ENCODE data around the gene SNX33.
"Not testable (repeated sequence)": the region's sequence is repeated elsewhere in the genome, so short reads cannot be mapped to it uniquely, and the experiment has no call there.

Gene SNX33

DNA sequence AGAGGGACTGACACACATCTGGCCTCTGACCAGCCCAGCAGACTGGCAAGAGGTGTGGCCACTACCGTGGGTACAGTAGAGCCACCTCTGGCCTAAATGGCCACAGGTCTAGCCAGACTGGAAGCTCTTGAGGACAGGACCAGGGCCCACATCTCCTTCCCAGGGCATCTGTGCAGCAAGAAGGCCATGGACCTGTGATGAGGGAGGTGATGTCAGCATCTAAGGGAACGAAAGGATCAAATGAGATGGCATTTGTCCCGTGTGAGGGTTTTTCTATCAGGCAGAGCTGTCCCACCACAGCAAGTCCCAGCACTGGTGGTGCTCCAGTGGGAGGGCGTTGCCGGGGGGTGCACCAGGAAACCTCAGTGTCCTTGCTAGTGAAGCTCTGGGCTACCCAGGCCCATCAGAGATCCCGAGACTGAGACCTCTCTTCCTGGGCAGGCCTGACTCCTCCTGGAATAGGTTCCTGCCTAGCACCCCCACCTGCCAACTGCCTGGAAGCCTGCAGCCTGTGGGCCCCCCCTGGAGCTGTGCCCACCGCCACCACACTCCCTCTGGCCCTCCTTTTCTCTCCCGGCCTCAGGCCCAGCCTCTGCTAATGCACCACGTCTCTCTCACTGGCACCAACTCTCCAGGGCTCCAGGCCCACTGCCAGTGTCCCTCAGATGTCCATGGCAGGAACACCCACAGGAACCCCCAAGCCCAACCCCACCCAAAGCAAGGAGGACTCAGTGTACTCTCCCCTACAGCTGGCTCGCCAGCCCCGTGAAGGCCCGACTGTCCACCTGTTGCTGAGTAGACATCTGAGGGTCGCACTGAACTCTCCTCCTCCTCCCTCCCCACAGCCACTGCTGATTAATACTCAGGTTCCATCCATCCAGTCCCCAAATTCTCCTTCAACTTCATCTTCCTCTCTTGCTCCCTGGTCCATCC is 53.6 kb downstream of the SNX33 start:
- not testable (repeated sequence) for DNase-seq; H3K27me3 ChIP-seq (ENCODE audit: insufficient read depth, low read depth, severe bottlenecking); H3K9me3 ChIP-seq (ENCODE audit: severe bottlenecking); H3K36me3 ChIP-seq; H3K4me3 ChIP-seq (ENCODE audit: low read depth, low read length); H3K27ac ChIP-seq

DNA sequence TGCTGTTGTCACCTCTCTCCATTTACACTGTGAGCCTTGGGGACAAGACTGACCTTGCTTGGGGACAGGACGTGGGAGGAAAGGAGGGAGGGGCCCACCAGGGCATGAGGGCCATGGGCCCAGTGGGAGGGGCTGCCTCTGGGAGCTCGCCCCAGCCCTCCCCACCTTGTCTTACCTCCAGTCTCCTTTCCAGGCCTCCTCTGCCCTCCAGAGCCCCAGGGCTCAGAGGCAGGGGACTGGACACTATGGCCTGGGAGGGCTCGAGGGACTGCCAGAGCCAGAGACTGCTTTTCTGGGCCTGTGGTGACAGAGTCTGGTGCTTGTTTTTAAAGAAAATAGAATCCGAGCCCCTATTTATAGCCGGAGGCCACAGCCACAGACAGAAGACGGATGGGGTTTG is 54.7 kb downstream of the SNX33 start:
- no peak for DNase-seq
- TF ChIP-seq, protein P1, sequence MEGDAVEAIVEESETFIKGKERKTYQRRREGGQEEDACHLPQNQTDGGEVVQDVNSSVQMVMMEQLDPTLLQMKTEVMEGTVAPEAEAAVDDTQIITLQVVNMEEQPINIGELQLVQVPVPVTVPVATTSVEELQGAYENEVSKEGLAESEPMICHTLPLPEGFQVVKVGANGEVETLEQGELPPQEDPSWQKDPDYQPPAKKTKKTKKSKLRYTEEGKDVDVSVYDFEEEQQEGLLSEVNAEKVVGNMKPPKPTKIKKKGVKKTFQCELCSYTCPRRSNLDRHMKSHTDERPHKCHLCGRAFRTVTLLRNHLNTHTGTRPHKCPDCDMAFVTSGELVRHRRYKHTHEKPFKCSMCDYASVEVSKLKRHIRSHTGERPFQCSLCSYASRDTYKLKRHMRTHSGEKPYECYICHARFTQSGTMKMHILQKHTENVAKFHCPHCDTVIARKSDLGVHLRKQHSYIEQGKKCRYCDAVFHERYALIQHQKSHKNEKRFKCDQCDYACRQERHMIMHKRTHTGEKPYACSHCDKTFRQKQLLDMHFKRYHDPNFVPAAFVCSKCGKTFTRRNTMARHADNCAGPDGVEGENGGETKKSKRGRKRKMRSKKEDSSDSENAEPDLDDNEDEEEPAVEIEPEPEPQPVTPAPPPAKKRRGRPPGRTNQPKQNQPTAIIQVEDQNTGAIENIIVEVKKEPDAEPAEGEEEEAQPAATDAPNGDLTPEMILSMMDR (IDR thresholded peaks at IDR 0.05; ENCODE audit: low read depth, low read length): no peak
- Histone ChIP-seq H3K9me3 (ENCODE audit: severe bottlenecking) (no peaks in the 10 kb centered on the region), H3K4me3 (ENCODE audit: low read depth, low read length) (no peak overlapping the region), H3K27ac (no peak overlapping the region), H3K36me3 (no peaks in the 10 kb centered on the region), H3K27me3 (ENCODE audit: insufficient read depth, low read depth, severe bottlenecking) (no peaks in the 10 kb centered on the region)

DNA sequence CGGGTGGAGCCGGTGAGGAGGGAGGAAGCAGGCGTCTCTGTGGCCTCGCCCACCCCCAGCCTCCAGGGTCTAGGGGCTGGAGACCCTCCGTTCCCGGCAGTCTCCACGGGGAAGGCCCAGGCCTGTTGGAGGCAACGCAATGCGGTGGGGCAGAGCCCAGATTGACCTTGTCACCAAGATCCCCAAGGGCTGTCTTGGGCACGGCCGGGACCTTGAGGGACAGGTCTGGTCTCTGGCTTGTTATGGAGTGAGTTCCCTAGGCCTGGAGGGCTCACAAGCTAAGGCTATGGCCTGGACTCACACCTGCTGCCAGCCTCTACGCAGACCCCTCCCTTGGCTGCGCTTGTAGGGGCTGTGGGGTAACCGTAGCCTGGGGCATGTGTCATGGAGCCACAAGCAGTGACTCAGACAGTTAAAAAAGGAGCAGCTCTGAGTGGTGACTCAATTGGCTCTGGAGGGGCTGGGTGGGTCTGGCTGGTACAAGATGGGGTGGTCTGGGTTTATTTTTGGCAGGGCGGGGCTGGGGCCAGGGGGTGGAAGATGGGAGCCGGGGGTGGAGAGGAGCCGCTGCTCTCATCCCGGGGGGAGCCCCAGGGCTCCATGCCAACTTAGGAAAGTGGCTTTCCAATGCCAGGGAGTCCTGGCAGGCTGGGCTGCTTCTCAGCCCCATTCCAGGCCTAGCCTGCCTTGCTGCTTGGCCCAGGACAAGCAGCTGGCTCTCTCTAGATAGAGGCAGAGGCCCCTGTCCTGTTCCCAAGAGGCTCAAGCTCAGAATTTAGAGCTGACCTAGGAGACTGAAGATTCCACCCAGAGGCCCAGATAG is 55.9 kb downstream of the SNX33 start:
- H3K27ac ChIP-seq; DNase-seq; H3K36me3 ChIP-seq; H3K9me3 ChIP-seq (ENCODE audit: severe bottlenecking); H3K27me3 ChIP-seq (ENCODE audit: insufficient read depth, low read depth, severe bottlenecking); H3K4me3 ChIP-seq (ENCODE audit: low read depth, low read length): not testable (repeated sequence)

DNA sequence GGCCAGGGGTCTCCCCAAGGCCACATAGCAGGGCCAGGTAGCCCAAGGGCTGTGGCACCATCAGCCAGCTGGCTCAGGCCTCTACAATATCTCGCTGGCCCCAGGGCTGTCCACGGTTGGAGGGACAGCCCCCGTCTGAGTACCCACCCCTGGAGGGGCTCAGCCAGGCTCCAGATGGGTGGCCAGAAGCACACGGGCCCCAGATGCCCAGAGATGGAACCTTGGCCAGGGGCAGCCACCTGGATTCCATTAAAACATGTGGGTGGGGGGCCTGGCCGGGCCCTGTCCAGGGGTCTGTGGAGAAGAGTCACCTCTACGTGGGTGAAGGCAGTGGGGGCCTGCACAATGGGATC is 56.5 kb downstream of the SNX33 start:
- Histone ChIP-seq H3K27ac (no peak overlapping the region), H3K9me3 (ENCODE audit: severe bottlenecking) (no peaks in the 10 kb centered on the region), H3K27me3 (ENCODE audit: insufficient read depth, low read depth, severe bottlenecking) (no peaks in the 10 kb centered on the region), H3K4me3 (ENCODE audit: low read depth, low read length) (no peak overlapping the region), H3K36me3 (no peaks in the 10 kb centered on the region)
- no peak for DNase-seq
- TF ChIP-seq, protein P1 (IDR thresholded peaks at IDR 0.05; ENCODE audit: low read depth, low read length): no peak

DNA sequence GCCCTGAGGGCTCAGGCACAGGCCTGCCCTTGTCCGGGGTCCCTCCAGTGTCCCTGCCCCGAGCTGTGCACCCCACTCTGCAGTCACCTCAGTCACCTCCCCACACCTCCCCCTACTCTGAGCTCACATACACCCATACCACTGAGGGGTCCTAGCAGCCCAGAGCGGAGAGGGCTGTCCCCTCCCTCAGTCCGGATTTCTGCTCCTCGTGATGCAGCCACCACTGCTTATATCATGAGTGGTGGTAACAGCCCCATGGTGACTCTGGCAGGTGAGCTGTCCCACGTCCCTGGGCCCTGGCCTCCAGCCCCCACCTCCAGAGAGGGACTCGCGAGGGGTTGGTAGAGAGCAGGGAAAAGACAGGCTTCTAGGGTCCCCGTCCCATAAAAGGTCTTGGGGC is 56.9 kb downstream of the SNX33 start:
- TF ChIP-seq, protein P1 (IDR thresholded peaks at IDR 0.05; ENCODE audit: low read depth, low read length): no peak
- DNase-seq: no peak
- no peak overlapping the region for H3K4me3 ChIP-seq (ENCODE audit: low read depth, low read length)
- no peak overlapping the region for H3K27ac ChIP-seq
- H3K9me3 ChIP-seq (ENCODE audit: severe bottlenecking): no peaks in the 10 kb centered on the region
- no peaks in the 10 kb centered on the region for H3K27me3 ChIP-seq (ENCODE audit: insufficient read depth, low read depth, severe bottlenecking)
- no peaks in the 10 kb centered on the region for H3K36me3 ChIP-seq

DNA sequence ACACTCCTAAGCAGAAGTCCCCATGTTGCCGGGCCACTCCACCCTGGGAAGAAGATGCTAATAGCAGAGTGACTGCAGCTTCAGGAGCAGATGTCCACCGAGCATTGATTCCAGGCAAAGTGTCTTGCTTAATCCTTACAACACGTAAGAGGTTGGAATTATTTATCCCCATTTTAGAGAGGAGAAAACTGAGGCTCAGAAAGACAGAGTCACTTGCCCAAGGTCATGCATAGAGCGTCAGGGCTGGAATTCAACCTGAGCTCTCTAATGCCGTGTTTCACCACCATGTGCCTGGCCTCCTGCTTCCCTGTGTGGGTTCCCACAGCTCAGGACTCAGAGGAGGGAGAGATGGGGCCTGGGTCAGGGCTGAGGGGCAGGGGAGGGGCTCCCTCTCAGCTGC is 57.7 kb downstream of the SNX33 start:
- H3K27ac ChIP-seq; DNase-seq; H3K27me3 ChIP-seq (ENCODE audit: insufficient read depth, low read depth, severe bottlenecking); H3K36me3 ChIP-seq; H3K4me3 ChIP-seq (ENCODE audit: low read depth, low read length); H3K9me3 ChIP-seq (ENCODE audit: severe bottlenecking): not testable (repeated sequence)

DNA sequence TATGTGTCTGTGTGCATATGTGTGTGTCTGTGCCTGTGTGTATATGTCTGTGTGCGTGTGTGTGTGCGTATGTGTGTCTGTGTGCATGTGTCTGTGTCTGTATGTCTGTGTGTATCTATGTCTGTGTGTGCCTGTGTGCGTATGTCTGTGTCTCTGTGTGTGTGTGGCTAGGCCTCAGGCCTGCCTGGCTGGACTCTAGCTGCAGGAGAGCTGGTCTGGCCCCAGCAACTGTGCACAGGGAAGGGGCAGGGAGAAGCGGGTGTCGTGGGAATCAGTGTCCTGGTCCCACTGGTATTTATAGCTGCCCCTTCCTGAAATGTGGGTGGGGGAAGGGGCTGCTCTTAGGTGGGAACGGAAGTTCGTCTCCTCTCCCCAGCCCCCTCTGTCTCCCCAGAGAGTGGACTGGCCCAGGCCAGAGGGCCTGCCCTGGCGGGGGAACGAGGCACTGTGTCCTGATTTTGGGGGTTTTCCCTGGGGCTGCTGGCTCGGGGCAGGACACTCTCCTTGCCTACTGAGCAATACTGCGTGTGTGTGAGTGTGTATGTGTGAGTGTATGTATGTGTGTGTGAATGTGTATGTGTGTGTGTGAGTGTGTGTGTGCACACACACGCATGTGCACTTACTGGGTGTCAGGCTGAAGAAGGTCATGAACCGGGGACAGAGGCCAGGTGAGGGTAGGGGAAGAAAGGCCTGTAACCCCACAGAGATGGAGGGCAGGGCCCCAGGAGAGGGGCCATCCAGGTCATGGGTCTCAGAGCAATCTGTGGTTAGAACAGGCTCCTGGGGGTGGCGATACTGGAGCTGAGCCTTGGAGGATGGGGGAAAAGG is 58.4 kb downstream of the SNX33 start:
- Histone ChIP-seq H3K9me3 (ENCODE audit: severe bottlenecking) (no peaks in the 10 kb centered on the region), H3K27ac (no peak overlapping the region), H3K27me3 (ENCODE audit: insufficient read depth, low read depth, severe bottlenecking) (no peaks in the 10 kb centered on the region), H3K4me3 (ENCODE audit: low read depth, low read length) (no peak overlapping the region), H3K36me3 (no peaks in the 10 kb centered on the region)
- TF ChIP-seq, protein P1 (IDR thresholded peaks at IDR 0.05; ENCODE audit: low read depth, low read length): no peak
- no peak for DNase-seq
